ENCODE measurements around the gene ADSS2.
"Not testable (repeated sequence)": the region's sequence is repeated elsewhere in the genome, so short reads cannot be mapped to it uniquely, and the experiment has no call there.

The ADSS2 gene

DNA sequence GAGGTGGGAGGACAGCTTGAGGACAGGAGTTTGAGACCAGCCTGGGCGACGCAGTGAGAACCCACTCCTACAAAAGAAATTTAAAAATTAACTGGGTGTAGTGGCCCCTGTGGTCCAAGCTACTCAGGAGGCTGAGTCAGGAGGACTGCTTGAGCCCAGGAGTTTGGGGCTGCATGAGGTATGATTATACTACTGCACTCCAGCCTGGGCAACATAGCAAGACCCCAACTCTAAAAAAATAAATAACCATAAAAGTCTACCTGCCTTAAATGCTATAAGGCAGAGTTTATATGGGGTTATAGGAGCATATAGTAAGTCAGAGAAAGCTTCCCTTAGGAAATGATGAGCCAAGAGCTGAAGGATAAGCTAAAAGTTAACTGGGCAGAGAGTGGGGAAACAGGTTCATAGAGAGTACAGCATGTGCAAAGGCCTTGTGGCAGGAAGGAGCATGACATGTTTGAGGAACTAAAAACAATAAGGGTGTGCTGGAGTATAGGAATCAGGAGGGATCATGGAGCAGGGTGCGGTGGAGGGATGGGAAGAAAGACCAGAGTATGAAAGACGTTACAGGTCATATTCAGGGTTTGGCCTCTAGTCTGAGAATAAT, 68.3 kb downstream of the ADSS2 start:
- no peak for DNase-seq (ENCODE audit: low read depth, low spot score)
- TF ChIP-seq CTCF (IDR thresholded peaks at IDR 0.05; ENCODE audit: low read depth, low read length): no peak
- no peak overlapping the region for H3K4me3 ChIP-seq (ENCODE audit: low read depth, low read length)
- in situ Hi-C loops (cut with HindIII; ENCODE audit: low sequenced_read_pairs): no loop called here

- in situ Hi-C loops (cut with HindIII; ENCODE audit: low sequenced_read_pairs): no loop called here
- H3K4me3 ChIP-seq (ENCODE audit: low read depth, low read length): no peak overlapping the region
- DNase-seq (ENCODE audit: low read depth, low spot score): peak; percentile 63
- TF ChIP-seq CTCF (IDR thresholded peaks at IDR 0.05; ENCODE audit: low read depth, low read length): no peak
These were observed 69.7 kb downstream of the ADSS2 start for GRCh38 chr1:244381878-244382565.

- no peak overlapping the region for H3K4me3 ChIP-seq (ENCODE audit: low read depth, low read length)
- TF ChIP-seq CTCF (IDR thresholded peaks at IDR 0.05; ENCODE audit: low read depth, low read length): no peak
- DNase-seq (ENCODE audit: low read depth, low spot score): no peak
- in situ Hi-C loops (cut with HindIII; ENCODE audit: low sequenced_read_pairs): no loop called here
These were observed 75.6 kb downstream of the ADSS2 start for GRCh38 chr1:244376126-244376525.

GRCh38 chr1:244375051-244375450, 76.7 kb downstream of the ADSS2 start:
- in situ Hi-C loops (cut with HindIII; ENCODE audit: low sequenced_read_pairs): no loop called here
- H3K4me3 ChIP-seq (ENCODE audit: low read depth, low read length): no peak overlapping the region
- no peak for DNase-seq (ENCODE audit: low read depth, low spot score)
- no peak for TF ChIP-seq CTCF (IDR thresholded peaks at IDR 0.05; ENCODE audit: low read depth, low read length)

DNA sequence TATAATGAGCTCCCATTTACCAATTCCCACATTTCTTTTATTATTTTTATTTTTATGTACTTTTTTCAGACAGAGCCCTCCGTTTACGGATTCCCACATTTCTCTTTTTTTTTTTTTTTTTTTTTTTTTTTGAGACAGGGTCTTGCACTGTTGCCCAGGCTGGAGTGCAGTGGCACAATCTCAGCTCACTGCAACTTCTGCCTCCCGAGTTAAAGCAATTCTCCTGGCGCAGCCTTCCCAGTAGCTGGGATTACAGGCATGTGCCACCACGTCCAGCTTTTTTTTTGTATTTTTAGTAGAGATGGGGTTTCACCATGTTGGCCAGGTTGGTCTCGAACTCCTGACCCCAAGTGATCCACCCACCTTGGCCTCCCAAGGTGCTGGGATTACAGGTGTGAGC, 77.2 kb downstream of the ADSS2 start:
- DNase-seq (ENCODE audit: low read depth, low spot score); in situ Hi-C loops (cut with HindIII; ENCODE audit: low sequenced_read_pairs); H3K4me3 ChIP-seq (ENCODE audit: low read depth, low read length): not testable (repeated sequence)

- no peak overlapping the region for H3K4me3 ChIP-seq (ENCODE audit: low read depth, low read length)
- in situ Hi-C loops (cut with HindIII; ENCODE audit: low sequenced_read_pairs): no loop called here
- no peak for TF ChIP-seq CTCF (IDR thresholded peaks at IDR 0.05; ENCODE audit: low read depth, low read length)
- no peak for DNase-seq (ENCODE audit: low read depth, low spot score)
These were observed 80.2 kb downstream of the ADSS2 start for GRCh38 chr1:244371242-244372141.
